Sigmoid colon (tissue), 4 donors: ENCODE measurements around the gene TNFAIP8.

ENCODE experiments used
- POLR2A ChIP-seq, 2 donors: fragments of 450-650 bp; IDR thresholded peaks; one replicate each; pipeline ENCODE4 v1.6.1; 2016; ENCODE audit warnings: antibody characterized with exemption in 2 of 2, mild to moderate bottlenecking in 2 of 2, moderate library complexity in 2 of 2
- POLR2AphosphoS5 ChIP-seq, 4 donors: sonication (generic); formaldehyde crosslinking; IDR thresholded peaks; one replicate each; pipeline ENCODE4 v1.6.1; 2017; ENCODE audit warnings: antibody characterized with exemption in 4 of 4
- TF ChIP-seq, protein P1 (sequence below), 4 experiments: fragments of 450-650 bp in 3 of 4; fragments of 200-600 bp in 1 of 4; IDR thresholded peaks; one replicate each; pipeline ENCODE4 v1.5.1; 2016 to 2019; ENCODE audit warnings: antibody characterized with exemption in 4 of 4, mild to moderate bottlenecking in 3 of 4, moderate library complexity in 2 of 4

DNA sequence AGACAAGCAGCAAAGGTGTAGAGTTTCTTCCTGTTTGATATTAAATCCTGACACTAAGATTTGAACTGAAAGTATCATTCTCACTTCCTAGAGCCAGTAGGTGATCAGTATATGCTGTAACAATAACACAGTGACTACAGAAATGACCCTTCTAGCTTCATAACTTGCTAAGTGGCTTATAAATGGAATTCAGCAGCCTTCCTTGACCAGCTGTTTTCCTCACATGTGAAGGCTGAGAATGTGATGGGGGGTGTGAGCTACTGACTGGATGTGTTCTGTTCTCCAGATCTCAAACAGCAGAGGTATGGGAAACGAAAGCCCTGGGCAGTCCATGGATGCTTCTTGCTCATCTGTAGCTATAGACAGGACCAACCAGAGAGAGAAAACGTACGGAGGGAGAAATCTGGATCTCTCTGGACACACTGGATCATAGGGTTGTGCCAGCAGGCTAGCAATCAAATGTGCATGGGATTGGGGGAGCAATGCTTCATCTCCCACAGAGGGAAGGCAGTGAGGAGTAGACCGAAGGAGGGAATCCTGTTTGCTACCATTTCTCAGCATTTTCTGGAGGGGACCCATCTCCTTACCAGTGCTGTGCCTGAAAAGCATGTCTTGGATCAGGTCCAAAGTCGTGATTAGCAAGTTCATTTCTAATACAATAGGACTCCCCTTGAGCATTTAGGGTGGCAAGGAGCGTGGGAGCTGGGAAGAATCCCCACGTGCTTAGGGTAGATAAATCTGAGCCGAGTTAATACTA, 39.4 kb downstream of the TNFAIP8 start:
- TF ChIP-seq, protein P1, sequence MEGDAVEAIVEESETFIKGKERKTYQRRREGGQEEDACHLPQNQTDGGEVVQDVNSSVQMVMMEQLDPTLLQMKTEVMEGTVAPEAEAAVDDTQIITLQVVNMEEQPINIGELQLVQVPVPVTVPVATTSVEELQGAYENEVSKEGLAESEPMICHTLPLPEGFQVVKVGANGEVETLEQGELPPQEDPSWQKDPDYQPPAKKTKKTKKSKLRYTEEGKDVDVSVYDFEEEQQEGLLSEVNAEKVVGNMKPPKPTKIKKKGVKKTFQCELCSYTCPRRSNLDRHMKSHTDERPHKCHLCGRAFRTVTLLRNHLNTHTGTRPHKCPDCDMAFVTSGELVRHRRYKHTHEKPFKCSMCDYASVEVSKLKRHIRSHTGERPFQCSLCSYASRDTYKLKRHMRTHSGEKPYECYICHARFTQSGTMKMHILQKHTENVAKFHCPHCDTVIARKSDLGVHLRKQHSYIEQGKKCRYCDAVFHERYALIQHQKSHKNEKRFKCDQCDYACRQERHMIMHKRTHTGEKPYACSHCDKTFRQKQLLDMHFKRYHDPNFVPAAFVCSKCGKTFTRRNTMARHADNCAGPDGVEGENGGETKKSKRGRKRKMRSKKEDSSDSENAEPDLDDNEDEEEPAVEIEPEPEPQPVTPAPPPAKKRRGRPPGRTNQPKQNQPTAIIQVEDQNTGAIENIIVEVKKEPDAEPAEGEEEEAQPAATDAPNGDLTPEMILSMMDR (IDR thresholded peaks at IDR 0.05) = no peak
- TF ChIP-seq POLR2AphosphoS5 (IDR thresholded peaks at IDR 0.05) (no peak), POLR2A (IDR thresholded peaks at IDR 0.05) (no peak)
